NCI-H1436 treated with DMSO at 0.1 percent for 48 hours (cell line): Measurements from ENCODE around the gene REG1B.
"Not testable (repeated sequence)": the region's sequence is repeated elsewhere in the genome, so short reads cannot be mapped to it uniquely, and the experiment has no call there.

Source experiments
- DNase-seq: peaks from one replicate; lab custom pipeline; 2025; lab: John Stamatoyannopoulos, UW

Gene REG1B

GRCh38 chr2:79084495-79085135, 3.2 kb downstream of the REG1B start:
- DNase-seq, result no peak

DNA sequence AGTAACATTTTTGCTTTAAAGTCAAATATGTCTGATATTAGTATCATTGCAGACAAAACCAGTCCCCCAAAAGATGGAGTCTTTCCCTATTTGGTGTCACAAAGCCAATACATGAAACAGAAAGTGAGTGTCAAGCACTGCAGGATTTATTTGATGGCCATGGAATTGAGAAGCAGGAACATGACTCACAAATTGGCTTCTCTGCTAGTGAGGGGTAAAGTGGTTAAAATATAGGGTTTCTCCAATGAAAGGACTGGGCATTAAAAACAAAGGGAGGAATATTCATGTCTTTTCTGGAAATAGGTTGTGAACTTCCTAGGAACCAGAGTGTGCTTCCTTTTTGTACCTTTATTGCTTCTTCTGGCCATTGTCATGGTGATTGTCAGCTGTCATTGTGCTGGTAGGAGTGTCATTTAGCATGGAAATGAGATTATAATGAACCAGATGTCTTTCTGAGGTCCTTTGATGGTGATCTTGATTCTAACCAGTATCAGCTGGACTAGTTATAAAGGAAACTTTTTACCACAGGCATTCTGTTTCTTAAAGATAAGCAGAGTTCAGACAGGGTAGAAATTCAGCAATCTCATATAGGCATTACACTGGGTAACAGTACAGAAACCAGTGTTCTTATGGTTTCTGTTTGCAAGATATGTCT, 4.1 kb downstream of the REG1B start:
- DNase-seq, result no peak

DNA sequence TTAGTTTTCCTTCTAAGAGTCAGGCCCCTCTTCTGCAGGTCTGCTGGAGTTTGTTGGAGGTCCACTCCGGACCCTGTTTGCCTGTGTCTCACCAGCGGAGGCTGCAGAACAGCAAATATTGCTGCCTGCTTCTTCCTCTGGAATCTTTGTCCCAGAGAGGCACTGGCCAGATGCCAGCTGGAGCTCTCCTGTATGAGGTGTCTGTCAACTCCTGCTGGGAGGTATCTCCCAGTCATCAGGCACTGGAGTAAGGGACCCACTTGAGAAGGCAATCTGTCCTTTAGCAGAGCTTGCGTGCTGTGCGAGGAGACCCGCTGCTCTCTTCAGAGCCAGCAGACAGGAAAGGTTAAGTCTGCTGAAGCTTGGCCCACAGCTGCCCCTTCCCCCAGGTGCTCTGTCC, 4.8 kb downstream of the REG1B start:
- no peak for DNase-seq

DNA sequence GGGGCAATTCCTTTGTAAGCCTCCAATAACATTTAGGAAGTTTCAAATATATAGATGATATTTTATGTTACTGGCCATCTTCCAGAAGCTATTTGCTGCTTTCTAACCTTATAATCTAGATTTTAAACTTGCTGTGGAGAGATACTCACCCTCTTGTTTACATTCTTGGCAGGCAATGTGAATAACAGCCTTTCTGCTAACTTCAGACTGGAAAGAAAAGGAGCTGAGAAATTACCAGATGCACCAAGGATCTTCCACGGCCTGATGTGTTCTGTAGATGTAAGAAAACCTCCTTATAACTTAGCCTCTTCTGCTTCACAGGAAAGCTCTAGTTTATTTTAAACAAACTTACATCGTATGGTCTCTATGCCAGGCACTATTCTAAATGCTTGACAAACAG, 16.7 kb downstream of the REG1B start:
- no peak for DNase-seq

- no peak for DNase-seq
Measured at GRCh38 chr2:79065201-79065600, 22.6 kb downstream of the REG1B start.

GRCh38 chr2:79054769-79055168, 33.0 kb downstream of the REG1B start:
- DNase-seq, result not testable (repeated sequence)

DNA sequence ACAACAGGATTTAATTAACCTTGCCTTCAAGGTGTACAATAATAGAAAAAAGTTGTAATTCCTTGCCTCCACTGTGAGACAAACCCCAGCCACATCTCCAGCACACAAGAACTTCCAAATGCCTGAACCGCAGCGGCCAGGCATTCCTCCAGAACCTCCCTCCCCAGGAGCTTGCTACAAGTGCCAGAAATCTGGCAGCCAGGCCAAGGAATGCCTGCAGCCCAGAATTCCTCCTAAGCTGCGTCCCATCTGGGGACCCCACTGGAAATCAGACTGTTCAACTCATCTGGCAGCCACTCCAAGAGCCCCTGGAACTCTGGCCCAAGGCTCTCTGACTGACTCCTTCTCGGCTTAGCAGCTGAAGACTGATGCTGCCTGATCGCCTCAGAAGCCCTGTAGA, 34.3 kb downstream of the REG1B start:
- DNase-seq, result not testable (repeated sequence)

GRCh38 chr2:79041032-79041448, 46.8 kb downstream of the REG1B start:
- no peak for DNase-seq

GRCh38 chr2:79039944-79040343, 47.8 kb downstream of the REG1B start:
- no peak for DNase-seq
